Activated CD4-positive, alpha-beta memory T cell treated with anti-CD3 and anti-CD28 coated beads for 36 hours (primary cell): ENCODE data around the gene TMEM176A. TPM values are rescaled to one million over a fixed set of nuclear protein-coding genes. Genes with fewer than 3 reads are reported as not detected.

Experiments
- CTCF ChIA-PET: fragments of 350-600 bp; sonication (Branson Sonifier 250); formaldehyde crosslinking; loops from one replicate; lab custom pipeline; 2021; ENCODE audit warnings: antibody characterized with exemption, inconsistent platforms; lab: Charles Lee
- POLR2A ChIA-PET: fragments of 350-600 bp; sonication (Branson Sonifier 250); formaldehyde crosslinking; loops from one replicate; lab custom pipeline; 2021; ENCODE audit warnings: antibody characterized with exemption; lab: Charles Lee
- DNase-seq: peaks from one replicate; pipeline ENCODE4 v3.0.0-alpha.2; 2020
- H3K27ac Mint-ChIP-seq: one replicate; pipeline ENCODE4 v1.8.0; 2021; ENCODE audit warnings: mixed read lengths
- H3K27me3 Mint-ChIP-seq: one replicate; pipeline ENCODE4 v1.8.0; 2021; ENCODE audit warnings: mixed read lengths
- H3K36me3 Mint-ChIP-seq: one replicate; pipeline ENCODE4 v1.8.0; 2021; ENCODE audit warnings: mixed read lengths
- H3K4me1 Mint-ChIP-seq: one replicate; pipeline ENCODE4 v1.8.0; 2021; ENCODE audit warnings: low read depth, mixed read lengths
- H3K4me3 Mint-ChIP-seq: one replicate; pipeline ENCODE4 v1.8.0; 2021; ENCODE audit warnings: mild to moderate bottlenecking, mixed read lengths
- H3K9me3 Mint-ChIP-seq: one replicate; pipeline ENCODE4 v1.8.0; 2021; ENCODE audit warnings: mixed read lengths
- intact Hi-C: fragments of 100-400 bp; cut with micrococcal nuclease; formaldehyde crosslinking; loops from one replicate; pipeline ENCODE4 v1.15.1; 2023
- total RNA-seq, 2 experiments: library from RNA; stranded (reverse); gene quantifications; one replicate each; pipeline ENCODE4 v1.2.3, GENCODE V29; 2021

Gene TMEM176A
- total RNA-seq, 2 experiments from 2014 or later = not detected

DNA sequence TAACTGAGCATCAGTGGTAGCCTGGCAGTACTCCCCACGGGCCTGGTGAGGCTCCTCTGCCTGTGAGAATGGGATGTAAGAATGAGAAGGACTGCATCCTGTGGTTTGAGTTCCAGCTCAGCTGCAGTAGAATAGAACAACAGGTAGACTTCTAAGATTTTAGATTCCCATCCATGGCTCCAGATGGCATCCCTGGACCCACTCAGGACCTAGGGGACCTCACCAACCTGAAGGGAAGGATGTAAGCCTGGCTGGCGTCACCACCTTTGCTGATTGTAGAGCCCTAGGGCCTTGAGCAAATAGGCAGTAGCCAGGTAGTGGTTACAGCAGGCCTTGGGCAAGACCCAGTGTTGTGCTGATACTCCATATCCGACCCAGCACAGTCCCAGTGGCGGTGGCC lies 42.1 kb downstream of the TMEM176A start:
- Mint-ChIP-seq H3K27me3 (no peaks in the 10 kb centered on the region), H3K36me3 (no peaks in the 10 kb centered on the region), H3K4me1 (no peaks in the 10 kb centered on the region), H3K9me3 (no peaks in the 10 kb centered on the region), H3K4me3 (no peak overlapping the region), H3K27ac (no peak overlapping the region)
- intact Hi-C loops = no loop called here
- POLR2A ChIA-PET = no interaction called here
- no peak for DNase-seq
- CTCF ChIA-PET = interaction anchor here (0.6 to 1.1 kb wide), 2 partner anchors 9 to 62 kb away, joined by 3 to 4 read pairs; partner anchors contain the start of gene AOC1

DNA sequence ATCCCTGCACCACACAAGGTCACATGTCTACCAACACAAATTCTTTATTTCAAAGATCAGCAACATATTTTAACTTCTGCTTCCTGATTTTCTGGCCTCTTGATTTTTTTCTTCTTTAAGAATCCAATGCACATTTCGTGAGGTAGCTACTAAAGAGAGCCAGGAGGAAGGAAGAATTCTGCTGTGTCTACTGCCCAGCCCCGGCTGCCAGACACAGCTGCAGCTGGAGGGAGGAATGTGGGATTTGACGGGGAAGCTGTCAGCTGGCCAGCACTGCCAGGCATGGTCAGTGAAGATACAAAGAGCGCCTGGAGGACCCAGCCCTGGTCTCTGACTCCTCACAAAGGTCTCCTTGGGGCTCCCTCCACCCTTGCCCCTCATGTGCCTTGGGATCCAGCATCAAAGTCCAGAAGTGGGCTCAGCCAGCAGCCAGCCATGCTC lies 44.9 kb downstream of the TMEM176A start:
- no peak for DNase-seq
- CTCF ChIA-PET = no interaction called here
- no peaks in the 10 kb centered on the region for H3K36me3 Mint-ChIP-seq
- H3K4me1 Mint-ChIP-seq = no peaks in the 10 kb centered on the region
- H3K4me3 Mint-ChIP-seq = no peak overlapping the region
- intact Hi-C loops = no loop called here
- H3K27ac Mint-ChIP-seq = no peak overlapping the region
- POLR2A ChIA-PET = no interaction called here
- H3K9me3 Mint-ChIP-seq = no peaks in the 10 kb centered on the region
- H3K27me3 Mint-ChIP-seq = peaks cover 1% of the 10 kb centered on the region

DNA sequence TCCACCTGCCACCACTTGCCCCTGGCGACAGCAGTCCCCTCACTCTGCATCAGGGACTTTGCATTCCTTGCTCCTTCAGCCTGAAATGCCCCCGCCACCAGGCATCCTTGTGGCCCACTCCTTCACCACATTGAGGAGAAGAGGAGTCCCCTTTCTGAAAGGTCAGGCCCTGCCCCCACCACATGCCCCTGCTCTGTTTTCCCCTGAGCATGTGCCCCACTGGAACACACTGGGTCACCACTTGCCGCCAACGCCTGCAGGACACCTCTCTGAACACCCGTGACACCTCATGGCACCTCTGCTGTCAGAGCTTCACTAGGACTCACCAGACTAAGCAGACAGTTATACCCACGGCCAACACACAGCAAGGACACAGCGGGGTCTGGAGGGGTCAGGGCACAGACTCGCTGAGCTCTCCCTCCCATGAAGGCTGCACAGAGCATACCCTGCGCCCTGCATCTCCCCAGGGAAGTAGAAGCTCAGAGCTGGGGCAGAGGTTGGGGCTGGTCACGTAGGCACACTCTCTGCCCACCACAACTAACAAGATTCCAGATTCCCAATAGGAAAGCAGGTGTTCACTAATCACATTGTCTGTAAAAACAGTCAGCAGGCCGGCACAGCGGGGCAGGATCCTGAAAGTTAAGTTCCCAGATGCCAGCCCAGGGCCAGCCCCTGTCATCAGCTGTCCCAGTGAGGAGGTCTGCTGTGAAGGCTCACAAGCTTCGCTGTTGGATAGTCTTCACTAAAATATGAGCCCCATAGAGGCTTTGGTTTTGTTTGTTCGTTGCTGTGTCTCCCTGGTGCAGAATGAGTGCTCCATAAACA lies 45.9 kb downstream of the TMEM176A start:
- H3K4me3 Mint-ChIP-seq = no peak overlapping the region
- CTCF ChIA-PET = no interaction called here

DNA sequence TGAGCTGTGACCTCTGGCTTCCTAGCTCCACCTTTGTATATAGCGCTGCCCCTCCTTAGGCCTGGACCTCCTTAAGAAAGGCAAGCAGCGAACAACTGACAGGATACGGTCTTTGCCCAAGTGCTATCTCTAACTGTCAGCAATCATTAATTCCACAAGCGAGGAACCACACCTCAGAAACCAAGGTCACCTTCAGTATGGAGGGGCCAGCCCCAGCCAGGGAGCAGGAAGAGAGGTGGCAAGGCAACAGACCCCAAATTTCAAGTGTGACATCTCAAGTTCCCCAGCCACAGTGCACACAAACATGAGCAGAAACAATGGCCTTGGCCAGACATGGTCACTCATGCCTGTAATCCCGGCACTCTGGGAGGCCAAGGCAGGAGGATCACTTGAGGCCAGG lies 47.0 kb downstream of the TMEM176A start:
- no peak overlapping the region for H3K27ac Mint-ChIP-seq
- H3K4me1 Mint-ChIP-seq = peaks cover 2% of the 10 kb centered on the region
- no peaks in the 10 kb centered on the region for H3K36me3 Mint-ChIP-seq
- peaks cover 16% of the 10 kb centered on the region for H3K27me3 Mint-ChIP-seq
- intact Hi-C loops = no loop called here
- ChIA-PET POLR2A (no interaction called here), CTCF (no interaction called here)
- no peak for DNase-seq
- no peaks in the 10 kb centered on the region for H3K9me3 Mint-ChIP-seq
- H3K4me3 Mint-ChIP-seq = no peak overlapping the region

More for the DNA sequence above, 45.9 kb downstream of the TMEM176A start:
- Mint-ChIP-seq H3K27ac (no peak overlapping the region), H3K9me3 (no peaks in the 10 kb centered on the region), H3K27me3 (peaks cover 6% of the 10 kb centered on the region), H3K4me1 (no peaks in the 10 kb centered on the region), H3K36me3 (no peaks in the 10 kb centered on the region)
- POLR2A ChIA-PET = no interaction called here
- intact Hi-C loops = no loop called here
- DNase-seq = no peak

DNA sequence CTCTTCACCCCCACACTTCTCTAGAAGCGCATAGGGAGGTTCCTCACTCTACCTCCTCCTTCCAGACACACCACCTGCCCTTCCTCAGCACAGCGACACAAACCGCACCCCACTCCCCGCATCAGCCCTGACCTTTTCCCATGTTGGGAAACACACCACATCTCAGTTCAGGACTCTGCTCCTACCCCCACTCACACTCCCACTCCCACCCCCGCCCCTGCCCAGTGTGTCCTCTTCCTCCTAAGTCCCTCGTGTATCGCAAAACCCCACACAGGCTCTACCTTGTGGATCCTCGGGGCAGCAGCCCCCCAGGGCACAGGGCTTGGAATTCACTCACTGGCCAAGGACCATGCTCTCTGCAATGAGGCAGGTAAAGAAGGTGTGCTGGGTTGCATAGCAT lies 47.5 kb downstream of the TMEM176A start:
- H3K27me3 Mint-ChIP-seq = peaks cover 19% of the 10 kb centered on the region
- H3K36me3 Mint-ChIP-seq = no peaks in the 10 kb centered on the region
- intact Hi-C loops = no loop called here
- no peaks in the 10 kb centered on the region for H3K9me3 Mint-ChIP-seq
- no peak overlapping the region for H3K27ac Mint-ChIP-seq
- peaks cover 2% of the 10 kb centered on the region for H3K4me1 Mint-ChIP-seq
- no peak for DNase-seq
- H3K4me3 Mint-ChIP-seq = no peak overlapping the region
- POLR2A ChIA-PET = no interaction called here
- CTCF ChIA-PET = no interaction called here

DNA sequence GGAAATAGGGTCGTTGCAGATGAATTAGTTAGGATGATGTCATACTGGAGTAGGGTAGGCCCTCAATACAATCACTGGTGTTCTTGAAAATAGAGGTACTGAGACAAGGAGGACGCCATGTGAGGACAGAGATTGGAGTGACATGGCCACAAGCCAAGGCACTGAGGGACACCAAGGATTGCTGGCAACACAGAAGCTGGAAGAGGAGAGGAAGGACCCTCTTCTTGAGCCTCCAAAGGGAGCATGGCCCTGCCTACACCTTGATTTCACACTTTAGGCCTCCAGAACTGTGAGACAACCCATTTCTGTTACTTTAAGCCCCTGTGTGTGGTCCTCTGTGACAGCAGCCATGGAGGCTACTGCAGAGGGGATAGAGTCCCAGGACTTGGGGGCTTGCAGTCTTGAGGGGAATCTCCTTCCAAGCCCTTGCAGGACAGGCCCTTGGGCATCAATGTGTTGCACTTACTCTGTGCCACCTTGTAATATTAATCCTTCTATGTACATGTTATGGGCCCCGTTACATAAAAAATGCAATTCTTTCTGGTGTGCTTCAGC lies 48.1 kb downstream of the TMEM176A start:
- no peaks in the 10 kb centered on the region for H3K36me3 Mint-ChIP-seq
- peaks cover 20% of the 10 kb centered on the region for H3K27me3 Mint-ChIP-seq
- CTCF ChIA-PET = no interaction called here
- intact Hi-C loops = no loop called here
- no peak overlapping the region for H3K27ac Mint-ChIP-seq
- peaks cover 2% of the 10 kb centered on the region for H3K4me1 Mint-ChIP-seq
- H3K9me3 Mint-ChIP-seq = no peaks in the 10 kb centered on the region
- H3K4me3 Mint-ChIP-seq = no peak overlapping the region
- POLR2A ChIA-PET = no interaction called here
- DNase-seq = no peak

DNA sequence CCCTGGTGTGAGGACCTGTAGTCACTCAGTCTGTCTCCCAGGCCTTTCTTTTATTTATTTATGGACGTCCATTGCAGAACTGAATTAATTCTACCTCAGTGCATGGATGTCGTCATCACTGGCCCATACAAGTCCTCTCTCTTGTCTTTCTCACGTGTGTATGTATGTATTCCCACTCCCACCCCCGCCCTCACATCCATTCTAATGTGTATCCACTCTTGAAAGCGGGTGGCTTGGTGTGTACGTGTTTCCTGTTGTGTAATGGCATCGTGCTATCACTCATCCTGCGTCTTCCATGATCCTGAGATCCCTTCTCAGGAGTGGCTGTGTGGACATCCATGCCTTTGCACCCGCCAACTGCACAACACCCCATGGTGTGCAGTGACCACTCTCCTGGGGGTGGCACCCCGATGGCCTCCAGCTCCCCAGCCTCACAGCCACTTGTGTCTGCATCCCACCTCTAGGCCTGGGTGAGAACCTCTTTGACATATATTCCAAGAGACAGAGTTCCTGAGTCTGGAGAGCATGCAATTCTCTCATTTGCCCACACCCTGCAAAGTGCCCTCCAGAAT lies 48.7 kb downstream of the TMEM176A start:
- ChIA-PET CTCF (no interaction called here), POLR2A (no interaction called here)

DNA sequence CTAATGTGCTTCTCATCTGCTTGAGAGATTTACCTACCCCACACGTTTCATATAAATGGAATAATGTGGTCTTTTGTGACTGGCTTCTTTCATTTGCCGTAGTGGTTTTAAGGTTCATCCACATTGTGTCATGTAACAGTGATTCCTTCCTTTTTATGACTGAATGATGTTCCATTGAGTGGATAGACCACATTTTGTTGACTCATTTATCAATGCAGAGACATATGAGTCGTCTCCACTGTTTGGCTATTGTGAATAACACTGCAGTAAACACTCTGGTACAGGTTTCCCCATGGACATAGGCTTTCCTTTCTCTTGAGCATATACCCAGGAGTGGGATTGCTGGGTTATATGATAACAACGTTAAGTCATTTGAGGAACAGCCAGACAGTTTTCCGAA lies 49.7 kb downstream of the TMEM176A start:
- Mint-ChIP-seq H3K4me3 (no peak overlapping the region), H3K36me3 (no peaks in the 10 kb centered on the region), H3K4me1 (peaks cover 2% of the 10 kb centered on the region), H3K27ac (no peak overlapping the region), H3K27me3 (peaks cover 25% of the 10 kb centered on the region), H3K9me3 (no peaks in the 10 kb centered on the region)
- ChIA-PET POLR2A (no interaction called here), CTCF (no interaction called here)
- intact Hi-C loops = no loop called here
- no peak for DNase-seq

More for the DNA sequence above, 48.7 kb downstream of the TMEM176A start:
- no peak overlapping the region for H3K4me3 Mint-ChIP-seq
- H3K36me3 Mint-ChIP-seq = no peaks in the 10 kb centered on the region
- H3K27me3 Mint-ChIP-seq = peaks cover 23% of the 10 kb centered on the region
- peaks cover 2% of the 10 kb centered on the region for H3K4me1 Mint-ChIP-seq
- H3K27ac Mint-ChIP-seq = no peak overlapping the region
- no peak for DNase-seq
- intact Hi-C loops = no loop called here
- no peaks in the 10 kb centered on the region for H3K9me3 Mint-ChIP-seq

DNA sequence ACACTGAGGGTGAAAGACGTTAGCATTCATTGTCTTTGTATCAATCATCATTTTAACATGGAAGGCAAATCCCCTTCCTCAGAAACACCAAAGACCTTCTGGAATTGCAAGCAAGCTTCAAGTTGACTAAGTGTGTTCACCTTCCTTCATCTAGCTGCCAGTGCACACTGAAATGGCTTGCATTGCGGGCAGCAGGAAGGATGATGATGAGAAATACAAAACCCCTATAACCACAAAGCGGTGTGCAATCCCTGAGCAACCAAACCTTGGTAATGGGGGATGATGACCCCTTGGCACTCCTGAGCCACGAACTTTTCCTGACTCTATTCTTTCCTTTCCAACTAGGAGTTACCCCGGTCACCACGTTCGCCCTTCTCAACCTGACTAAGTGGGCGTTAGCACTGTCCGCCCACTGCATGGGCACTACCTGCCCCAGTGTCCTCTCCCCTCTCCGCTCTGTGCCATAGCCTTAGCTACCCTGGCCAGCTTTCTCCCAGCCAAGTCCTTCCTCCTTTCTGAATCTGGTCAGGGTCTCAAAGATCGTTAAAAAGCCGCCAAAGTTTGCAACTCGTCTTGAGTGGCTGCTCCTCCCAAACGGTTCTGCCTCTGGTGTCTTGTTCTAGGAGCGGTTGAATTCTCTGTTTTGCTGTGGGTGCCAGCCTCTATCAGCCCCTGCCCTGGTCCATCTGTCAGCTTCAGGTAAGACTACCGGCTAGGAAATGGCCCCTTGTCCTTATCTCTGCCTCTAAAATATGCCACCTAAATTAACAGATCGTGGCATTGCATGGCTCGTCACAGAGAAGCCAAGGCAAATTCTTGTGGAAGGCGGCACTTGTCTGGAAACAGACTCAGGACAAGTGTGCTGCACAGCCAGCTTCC lies 51.2 kb downstream of the TMEM176A start:
- POLR2A ChIA-PET = no interaction called here
- intact Hi-C loops = no loop called here

DNA sequence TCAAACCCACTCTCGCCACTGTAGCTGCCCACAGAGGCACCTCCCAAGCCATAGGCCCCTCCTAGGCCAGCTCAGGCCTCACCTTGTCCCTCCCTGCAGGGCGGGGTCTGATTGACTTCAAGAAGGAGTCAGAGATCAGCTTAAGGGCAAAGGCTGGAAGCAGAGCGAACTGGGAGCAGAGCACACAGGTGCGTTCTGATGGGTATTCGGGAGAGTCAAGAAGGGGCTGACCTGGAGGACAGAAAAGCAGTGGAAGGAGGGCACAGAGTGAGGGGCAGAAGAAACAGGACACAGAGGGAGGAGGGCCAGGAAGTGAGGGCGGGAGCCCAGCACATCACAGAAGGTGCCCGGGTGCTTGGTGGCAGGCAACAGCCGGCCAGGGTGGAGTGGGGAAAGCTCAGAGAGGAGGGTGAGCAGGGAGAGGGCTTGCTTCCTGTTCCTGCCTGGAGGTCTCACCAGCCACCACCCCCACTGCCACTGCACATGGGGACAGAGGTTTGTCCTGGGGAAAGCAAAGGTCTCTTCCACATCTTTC lies 51.9 kb downstream of the TMEM176A start, which contains the start of gene AOC1:
AOC1 (plus strand) TSS at position 147 of the 535 bp plus-strand sequence. CDS start 3,954 bp downstream, outside the sequence.
- peaks cover 25% of the 10 kb centered on the region for H3K27me3 Mint-ChIP-seq
- ChIA-PET POLR2A (no interaction called here), CTCF (interaction anchor here (0.7 kb wide), 2 partner anchors 10 to 20 kb away, joined by 3 read pairs; no protein-coding TSS in a partner anchor)
- peaks cover 2% of the 10 kb centered on the region for H3K4me1 Mint-ChIP-seq
- no peaks in the 10 kb centered on the region for H3K9me3 Mint-ChIP-seq
- intact Hi-C loops = no loop called here
- H3K4me3 Mint-ChIP-seq = no peak within 1 kb of the TSS
- no peaks in the 10 kb centered on the region for H3K36me3 Mint-ChIP-seq
- DNase-seq = no peak
- H3K27ac Mint-ChIP-seq = no peak within 1 kb of the TSS

More for the DNA sequence above, 51.2 kb downstream of the TMEM176A start:
- Mint-ChIP-seq H3K4me1 (peaks cover 2% of the 10 kb centered on the region), H3K27me3 (peaks cover 25% of the 10 kb centered on the region), H3K9me3 (no peaks in the 10 kb centered on the region), H3K36me3 (no peaks in the 10 kb centered on the region), H3K4me3 (no peak overlapping the region), H3K27ac (no peak overlapping the region)
- CTCF ChIA-PET = interaction anchor here (0.7 to 1.2 kb wide), 3 partner anchors 9 to 20 kb away, joined by 3 read pairs; no protein-coding TSS in a partner anchor
- DNase-seq = no peak

DNA sequence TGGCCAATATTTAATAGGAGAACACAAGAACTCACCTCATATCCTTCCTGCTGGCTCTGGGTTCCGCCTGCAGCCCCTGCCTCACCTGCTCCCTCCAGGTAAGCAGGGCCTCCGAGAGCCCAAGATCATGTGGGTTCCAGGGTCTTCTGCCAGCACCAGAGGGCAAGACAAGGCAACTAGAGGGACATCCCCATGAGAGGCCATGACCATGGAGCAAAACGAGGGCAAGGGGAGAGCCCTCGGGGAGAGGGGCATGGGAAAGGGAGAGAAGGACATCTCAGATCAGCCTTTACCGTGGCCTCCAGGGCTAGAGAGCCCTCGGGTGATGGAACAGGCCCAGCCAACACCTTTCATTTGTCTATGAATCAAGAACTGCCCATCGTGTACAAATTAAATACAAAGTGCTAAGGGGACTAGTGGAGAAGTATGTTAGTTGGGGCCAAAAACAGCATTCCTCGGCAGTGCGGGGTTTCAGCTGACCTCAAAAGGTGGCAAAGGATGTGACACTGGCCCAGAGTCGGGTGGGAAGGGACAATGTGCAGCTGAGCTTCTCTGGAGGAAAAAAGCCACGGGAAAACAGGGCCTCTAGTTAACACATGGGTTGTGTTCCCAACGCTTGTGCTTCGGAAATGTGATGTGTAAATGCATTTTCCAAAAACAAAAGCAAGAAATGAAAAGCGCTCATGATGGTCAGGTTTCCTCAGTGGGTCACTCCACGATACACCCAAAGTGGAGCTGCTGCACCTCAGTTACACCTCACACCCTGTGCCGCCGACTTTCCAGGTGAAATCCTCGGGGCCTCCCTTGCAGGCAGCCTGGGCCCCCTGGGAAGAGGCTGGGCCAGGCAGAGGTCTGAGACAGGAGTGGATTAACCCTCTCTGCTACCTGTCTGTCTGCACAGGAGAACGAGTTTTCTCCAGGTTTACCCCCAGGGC lies 53.8 kb downstream of the TMEM176A start:
- Mint-ChIP-seq H3K27me3 (peaks cover 25% of the 10 kb centered on the region), H3K4me3 (no peak overlapping the region), H3K36me3 (no peaks in the 10 kb centered on the region), H3K9me3 (no peaks in the 10 kb centered on the region), H3K27ac (no peak overlapping the region), H3K4me1 (peaks cover 2% of the 10 kb centered on the region)
- ChIA-PET CTCF (no interaction called here), POLR2A (no interaction called here)
- intact Hi-C loops = no loop called here
- no peak for DNase-seq
